GM12872 (cell line): ENCODE results near the gene VSIG8.

Source experiments
- TF ChIP-seq, protein P1 (sequence below): IDR thresholded peaks from 3 replicates; pipeline ENCODE4 v1.5.1; 2011; ENCODE audit warnings: low read depth, mild to moderate bottlenecking, low read length, moderate library complexity; ENCODE audit not compliant: insufficient read depth

Gene VSIG8

GRCh38 chr1:159815926-159816325, 46.5 kb downstream of the VSIG8 start:
- TF ChIP-seq, protein P1, sequence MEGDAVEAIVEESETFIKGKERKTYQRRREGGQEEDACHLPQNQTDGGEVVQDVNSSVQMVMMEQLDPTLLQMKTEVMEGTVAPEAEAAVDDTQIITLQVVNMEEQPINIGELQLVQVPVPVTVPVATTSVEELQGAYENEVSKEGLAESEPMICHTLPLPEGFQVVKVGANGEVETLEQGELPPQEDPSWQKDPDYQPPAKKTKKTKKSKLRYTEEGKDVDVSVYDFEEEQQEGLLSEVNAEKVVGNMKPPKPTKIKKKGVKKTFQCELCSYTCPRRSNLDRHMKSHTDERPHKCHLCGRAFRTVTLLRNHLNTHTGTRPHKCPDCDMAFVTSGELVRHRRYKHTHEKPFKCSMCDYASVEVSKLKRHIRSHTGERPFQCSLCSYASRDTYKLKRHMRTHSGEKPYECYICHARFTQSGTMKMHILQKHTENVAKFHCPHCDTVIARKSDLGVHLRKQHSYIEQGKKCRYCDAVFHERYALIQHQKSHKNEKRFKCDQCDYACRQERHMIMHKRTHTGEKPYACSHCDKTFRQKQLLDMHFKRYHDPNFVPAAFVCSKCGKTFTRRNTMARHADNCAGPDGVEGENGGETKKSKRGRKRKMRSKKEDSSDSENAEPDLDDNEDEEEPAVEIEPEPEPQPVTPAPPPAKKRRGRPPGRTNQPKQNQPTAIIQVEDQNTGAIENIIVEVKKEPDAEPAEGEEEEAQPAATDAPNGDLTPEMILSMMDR = no peak

- TF ChIP-seq, protein P1 = no peak
Measured at GRCh38 chr1:159804924-159805323, 57.5 kb downstream of the VSIG8 start.
